22Rv1 (cell line): Measurements from ENCODE around the gene RERE.

Experiments
- CTCF ChIP-seq: fragments of 450-650 bp; IDR thresholded peaks from 2 replicates; pipeline ENCODE4 v1.5.1; 2017; ENCODE audit warnings: mild to moderate bottlenecking
- ZFX ChIP-seq: fragments of 450-650 bp; IDR thresholded peaks from 2 replicates; pipeline ENCODE4 v1.6.1; 2017; ENCODE audit warnings: antibody characterized with exemption, borderline replicate concordance

GRCh38 chr1:8625981-8626898, 191.2 kb downstream of the RERE start:
- TF ChIP-seq CTCF = no peak
- TF ChIP-seq ZFX = no peak
